Measurements from ENCODE around the gene EML4. TPM values are rescaled to one million over a fixed set of nuclear protein-coding genes. Genes with fewer than 3 reads are reported as not detected.

The EML4 gene
- total RNA-seq, 2 experiments from 2014 or later: 37.1 to 43.2 TPM

DNA sequence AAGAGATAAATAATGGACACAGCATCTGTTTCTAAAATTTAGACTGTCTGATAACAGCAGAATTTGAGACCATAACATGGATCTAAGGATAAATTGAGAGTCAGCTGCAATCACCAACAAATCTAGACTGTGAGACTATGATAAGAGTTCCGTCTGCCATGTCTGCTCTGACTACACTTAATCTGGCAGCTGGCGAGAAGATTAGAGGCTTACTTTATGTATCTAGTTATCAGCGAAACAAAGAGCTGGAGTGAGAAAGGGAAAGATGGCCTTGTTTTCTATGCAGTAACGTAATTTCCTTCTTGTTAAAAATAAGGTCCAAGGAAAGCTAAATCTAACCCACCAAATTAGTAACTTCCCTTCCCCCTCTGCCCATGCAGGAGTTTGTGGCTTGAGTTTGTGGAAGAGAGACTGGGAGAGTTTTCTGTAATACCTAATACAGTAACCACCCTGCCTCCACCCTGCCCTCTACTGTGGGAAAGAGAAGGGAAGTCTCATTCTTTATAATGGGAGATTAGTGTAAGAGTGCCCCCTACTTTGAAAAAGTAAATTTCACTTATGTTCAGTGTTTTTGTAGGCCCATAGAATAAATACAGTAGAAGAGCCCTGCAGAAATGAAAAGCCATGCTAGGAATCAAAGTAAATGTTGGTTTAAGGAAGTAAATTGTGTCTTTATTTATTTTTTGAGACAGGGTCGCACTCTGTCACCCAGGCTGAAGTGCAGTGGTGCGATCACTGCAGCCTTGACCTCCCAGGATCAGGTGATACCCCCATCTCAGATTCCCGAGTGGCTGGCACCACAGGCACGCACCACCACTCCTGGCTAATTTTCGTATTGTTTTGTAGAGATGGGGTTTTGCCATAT is 27.5 kb downstream of the EML4 start:
- Histone ChIP-seq H3K36me3 (ENCODE audit: insufficient read depth, low read length) (no peaks in the 10 kb centered on the region), H3K4me1 (ENCODE audit: insufficient read depth, low read length, poor library complexity, severe bottlenecking) (peaks cover 4% of the 10 kb centered on the region), H3K27ac (ENCODE audit: low read depth, low read length, poor library complexity, severe bottlenecking) (no peak overlapping the region), H3K9me3 (ENCODE audit: low read length) (no peaks in the 10 kb centered on the region), H2AFZ (ENCODE audit: low read length) (no peak overlapping the region), H3K4me2 (ENCODE audit: low read length) (no peak overlapping the region), H3K9me2 (ENCODE audit: insufficient read depth, low read length) (no peaks in the 10 kb centered on the region), H4K20me1 (ENCODE audit: insufficient read depth, low read length) (0 out of 2 replicates have a peak, but pooled peaks cover 9% of the 10 kb centered on the region), H3K4me3 (ENCODE audit: low read depth, low read length, poor library complexity, severe bottlenecking) (no peak overlapping the region), H3K79me2 (ENCODE audit: insufficient read depth, low read depth, low read length) (peaks cover 7% of the 10 kb centered on the region; the same call in 1 of the 2 replicates)
- CTCF ChIA-PET (ENCODE audit: unreplicated experiment): no interaction called here
- no peak for TF ChIP-seq EZH2phosphoT487 (IDR thresholded peaks at IDR 0.05; ENCODE audit: borderline replicate concordance, low read depth, low read length)
- TF ChIP-seq, protein P1, sequence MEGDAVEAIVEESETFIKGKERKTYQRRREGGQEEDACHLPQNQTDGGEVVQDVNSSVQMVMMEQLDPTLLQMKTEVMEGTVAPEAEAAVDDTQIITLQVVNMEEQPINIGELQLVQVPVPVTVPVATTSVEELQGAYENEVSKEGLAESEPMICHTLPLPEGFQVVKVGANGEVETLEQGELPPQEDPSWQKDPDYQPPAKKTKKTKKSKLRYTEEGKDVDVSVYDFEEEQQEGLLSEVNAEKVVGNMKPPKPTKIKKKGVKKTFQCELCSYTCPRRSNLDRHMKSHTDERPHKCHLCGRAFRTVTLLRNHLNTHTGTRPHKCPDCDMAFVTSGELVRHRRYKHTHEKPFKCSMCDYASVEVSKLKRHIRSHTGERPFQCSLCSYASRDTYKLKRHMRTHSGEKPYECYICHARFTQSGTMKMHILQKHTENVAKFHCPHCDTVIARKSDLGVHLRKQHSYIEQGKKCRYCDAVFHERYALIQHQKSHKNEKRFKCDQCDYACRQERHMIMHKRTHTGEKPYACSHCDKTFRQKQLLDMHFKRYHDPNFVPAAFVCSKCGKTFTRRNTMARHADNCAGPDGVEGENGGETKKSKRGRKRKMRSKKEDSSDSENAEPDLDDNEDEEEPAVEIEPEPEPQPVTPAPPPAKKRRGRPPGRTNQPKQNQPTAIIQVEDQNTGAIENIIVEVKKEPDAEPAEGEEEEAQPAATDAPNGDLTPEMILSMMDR (conservative IDR thresholded peaks at IDR 0.05; ENCODE audit: low read length): peak; percentile 89
- no TSS peak for BruUV-seq (replicated peaks)
- DNase-seq (ENCODE audit: low spot score): peak; percentile 70
- POLR2A ChIA-PET: interaction anchor here (1.2 kb wide), 1 partner anchor 14 kb away, joined by 3 read pairs; no protein-coding TSS in a partner anchor
- intact Hi-C loops (cut with micrococcal nuclease; ENCODE audit: unreplicated experiment): loop anchor here (1.0 kb wide), 1 partner anchor 100 kb away; no protein-coding TSS in a partner anchor

DNA sequence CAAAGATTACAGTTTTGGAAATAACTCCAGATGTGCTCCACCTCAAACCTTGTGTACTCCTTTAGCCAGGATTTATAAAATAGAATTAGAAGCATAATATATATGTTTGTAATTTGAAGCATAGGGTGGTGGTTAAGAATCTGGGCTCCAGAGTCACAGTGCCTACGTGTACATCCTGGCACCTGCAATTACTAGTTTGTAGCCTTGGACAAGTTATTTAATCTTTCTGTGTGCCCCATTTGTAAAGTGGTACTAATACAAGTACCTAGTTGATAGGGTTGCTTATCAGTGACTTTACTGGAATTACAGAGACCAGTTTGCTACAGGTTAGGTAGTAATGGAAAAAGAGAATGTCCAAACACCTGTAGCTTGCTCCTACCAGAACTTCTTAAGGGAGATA is 28.6 kb downstream of the EML4 start:
- Histone ChIP-seq H3K9me3 (ENCODE audit: low read length) (no peaks in the 10 kb centered on the region), H3K4me2 (ENCODE audit: low read length) (no peak overlapping the region), H4K20me1 (ENCODE audit: insufficient read depth, low read length) (0 out of 2 replicates have a peak, but pooled peaks cover 8% of the 10 kb centered on the region), H3K79me2 (ENCODE audit: insufficient read depth, low read depth, low read length) (peaks cover 7% of the 10 kb centered on the region; the same call in 1 of the 2 replicates), H3K9me2 (ENCODE audit: insufficient read depth, low read length) (no peaks in the 10 kb centered on the region), H3K4me3 (ENCODE audit: low read depth, low read length, poor library complexity, severe bottlenecking) (no peak overlapping the region), H3K4me1 (ENCODE audit: insufficient read depth, low read length, poor library complexity, severe bottlenecking) (peaks cover 4% of the 10 kb centered on the region), H3K36me3 (ENCODE audit: insufficient read depth, low read length) (no peaks in the 10 kb centered on the region), H2AFZ (ENCODE audit: low read length) (no peak overlapping the region), H3K27ac (ENCODE audit: low read depth, low read length, poor library complexity, severe bottlenecking) (no peak overlapping the region)
- ChIA-PET POLR2A (interaction anchor here (1.0 kb wide), 1 partner anchor 108 kb away, joined by 3 read pairs; no protein-coding TSS in a partner anchor), CTCF (ENCODE audit: unreplicated experiment) (no interaction called here)
- intact Hi-C loops (cut with micrococcal nuclease; ENCODE audit: unreplicated experiment): no loop called here
- TF ChIP-seq, protein P1 (conservative IDR thresholded peaks at IDR 0.05; ENCODE audit: low read length): no peak
- no peak for TF ChIP-seq EZH2phosphoT487 (IDR thresholded peaks at IDR 0.05; ENCODE audit: borderline replicate concordance, low read depth, low read length)
- no peak for DNase-seq (ENCODE audit: low spot score)
- no TSS peak for BruUV-seq (replicated peaks)
